GM18909 (cell line): ENCODE results near the gene PLEKHN1.
"Not testable (repeated sequence)": the region's sequence is repeated elsewhere in the genome, so short reads cannot be mapped to it uniquely, and the experiment has no call there.

Source experiments
- ATAC-seq: cut with Tn5 transposase; IDR thresholded peaks from one replicate; pipeline ENCODE4 v1.9.1; 2021; ENCODE audit warnings: mild to moderate bottlenecking; ENCODE audit not compliant: unreplicated experiment, poor library complexity

The PLEKHN1 gene

DNA sequence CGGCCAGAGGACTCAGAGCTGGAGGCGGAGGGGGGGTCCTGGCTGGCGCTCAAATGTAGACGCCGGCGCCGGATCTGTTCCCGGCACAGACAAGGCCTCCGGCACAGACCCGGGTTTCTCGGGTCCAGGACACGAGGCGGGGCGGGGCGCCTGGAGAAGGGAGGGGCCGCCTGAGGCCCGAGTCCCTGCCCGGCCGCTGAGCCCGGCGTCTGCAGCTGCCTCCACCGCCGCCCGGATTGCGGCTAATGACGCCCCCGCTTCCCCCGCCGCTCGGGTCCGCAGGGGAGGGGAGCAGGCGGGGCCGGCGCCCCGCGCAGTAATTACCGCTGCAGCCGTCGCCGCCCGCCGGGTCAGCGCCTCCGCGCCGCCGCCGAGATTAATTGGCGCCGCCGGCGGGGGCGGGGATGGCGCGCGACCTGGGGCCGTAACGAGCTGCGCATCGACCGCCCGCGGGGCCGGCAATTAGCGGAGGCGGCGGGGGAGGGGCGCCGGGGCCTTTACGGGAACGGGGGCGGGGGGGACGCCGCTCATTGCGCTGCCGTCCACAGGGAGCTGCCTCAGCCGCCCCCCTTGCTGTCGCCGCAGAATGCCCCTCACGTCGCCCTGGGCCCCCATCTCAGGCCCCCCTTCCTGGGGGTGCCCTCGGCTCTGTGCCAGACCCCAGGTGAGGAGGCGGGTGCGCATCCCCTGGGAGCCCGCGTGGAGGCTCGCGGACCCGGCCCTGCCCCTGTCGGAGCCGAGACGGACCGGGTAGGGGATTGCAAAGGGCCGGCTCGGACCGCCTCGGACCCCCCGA lies 24.5 kb upstream of the PLEKHN1 start:
- no peak for ATAC-seq

DNA sequence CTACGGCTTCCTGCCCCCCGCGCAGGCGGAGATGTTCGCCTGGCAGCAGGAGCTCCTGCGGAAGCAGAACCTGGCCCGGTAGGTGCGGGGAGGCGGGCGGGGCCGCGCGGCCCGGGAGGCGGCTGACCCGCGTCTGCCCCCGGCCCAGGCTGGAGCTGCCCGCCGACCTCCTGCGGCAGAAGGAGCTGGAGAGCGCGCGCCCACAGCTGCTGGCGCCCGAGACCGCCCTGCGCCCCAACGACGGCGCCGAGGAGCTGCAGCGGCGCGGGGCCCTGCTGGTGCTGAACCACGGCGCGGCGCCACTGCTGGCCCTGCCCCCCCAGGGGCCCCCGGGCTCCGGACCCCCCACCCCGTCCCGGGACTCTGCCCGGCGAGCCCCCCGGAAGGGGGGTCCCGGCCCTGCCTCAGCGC lies 23.9 kb upstream of the PLEKHN1 start:
- no peak for ATAC-seq

DNA sequence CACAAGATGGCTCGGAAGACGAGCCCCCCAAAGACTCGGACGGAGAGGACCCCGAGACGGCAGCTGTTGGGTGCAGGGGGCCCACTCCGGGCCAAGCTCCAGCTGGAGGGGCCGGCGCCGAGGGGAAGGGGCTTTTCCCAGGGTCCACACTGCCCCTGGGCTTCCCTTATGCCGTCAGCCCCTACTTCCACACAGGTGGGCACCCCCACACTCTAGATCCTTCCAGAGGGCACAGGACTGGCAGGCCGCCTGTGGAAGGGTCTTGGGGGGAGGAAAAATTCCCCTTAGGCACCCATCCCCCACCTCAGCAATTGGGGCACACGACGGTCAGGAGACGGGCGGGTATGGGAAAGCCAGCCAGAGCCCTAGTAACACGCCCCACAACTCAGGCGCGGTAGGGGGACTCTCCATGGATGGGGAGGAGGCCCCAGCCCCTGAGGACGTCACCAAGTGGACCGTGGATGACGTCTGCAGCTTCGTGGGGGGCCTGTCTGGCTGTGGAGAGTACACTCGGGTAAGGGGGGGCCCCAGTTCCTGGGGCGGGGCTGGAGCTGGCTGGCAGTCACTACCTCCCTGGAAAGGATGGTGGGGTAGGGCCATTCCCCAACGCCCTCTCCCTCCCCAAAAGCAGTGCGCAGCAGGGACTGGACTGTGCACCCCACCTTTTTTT lies 23.3 kb upstream of the PLEKHN1 start:
- ATAC-seq, result no peak

DNA sequence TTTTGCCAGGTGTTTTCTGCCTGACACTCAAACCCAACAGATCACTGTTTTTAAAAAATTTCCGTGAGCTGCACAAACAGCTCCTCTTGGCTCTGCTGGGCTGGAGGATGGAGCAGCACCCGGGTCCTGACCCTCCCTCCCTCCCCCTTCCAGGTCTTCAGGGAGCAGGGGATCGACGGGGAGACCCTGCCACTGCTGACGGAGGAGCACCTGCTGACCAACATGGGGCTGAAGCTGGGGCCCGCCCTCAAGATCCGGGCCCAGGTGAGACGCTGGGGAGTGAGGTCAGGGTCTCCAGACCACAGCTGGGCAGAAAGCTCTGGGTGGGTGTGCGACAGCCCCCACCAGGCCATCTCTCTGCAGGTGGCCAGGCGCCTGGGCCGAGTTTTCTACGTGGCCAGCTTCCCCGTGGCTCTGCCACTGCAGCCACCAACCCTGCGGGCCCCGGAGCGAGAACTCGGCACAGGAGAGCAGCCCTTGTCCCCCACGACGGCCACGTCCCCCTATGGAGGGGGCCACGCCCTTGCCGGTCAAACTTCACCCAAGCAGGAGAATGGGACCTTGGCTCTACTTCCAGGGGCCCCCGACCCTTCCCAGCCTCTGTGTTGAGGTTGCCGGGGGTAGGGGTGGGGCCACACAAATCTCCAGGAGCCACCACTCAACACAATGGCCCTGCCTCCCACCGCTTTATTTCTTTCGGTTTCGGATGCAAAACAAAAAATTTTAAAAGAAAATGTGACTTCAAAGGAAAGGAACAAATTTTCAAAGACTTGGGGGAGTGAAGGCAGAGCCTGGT lies 22.5 kb upstream of the PLEKHN1 start:
- no peak for ATAC-seq

DNA sequence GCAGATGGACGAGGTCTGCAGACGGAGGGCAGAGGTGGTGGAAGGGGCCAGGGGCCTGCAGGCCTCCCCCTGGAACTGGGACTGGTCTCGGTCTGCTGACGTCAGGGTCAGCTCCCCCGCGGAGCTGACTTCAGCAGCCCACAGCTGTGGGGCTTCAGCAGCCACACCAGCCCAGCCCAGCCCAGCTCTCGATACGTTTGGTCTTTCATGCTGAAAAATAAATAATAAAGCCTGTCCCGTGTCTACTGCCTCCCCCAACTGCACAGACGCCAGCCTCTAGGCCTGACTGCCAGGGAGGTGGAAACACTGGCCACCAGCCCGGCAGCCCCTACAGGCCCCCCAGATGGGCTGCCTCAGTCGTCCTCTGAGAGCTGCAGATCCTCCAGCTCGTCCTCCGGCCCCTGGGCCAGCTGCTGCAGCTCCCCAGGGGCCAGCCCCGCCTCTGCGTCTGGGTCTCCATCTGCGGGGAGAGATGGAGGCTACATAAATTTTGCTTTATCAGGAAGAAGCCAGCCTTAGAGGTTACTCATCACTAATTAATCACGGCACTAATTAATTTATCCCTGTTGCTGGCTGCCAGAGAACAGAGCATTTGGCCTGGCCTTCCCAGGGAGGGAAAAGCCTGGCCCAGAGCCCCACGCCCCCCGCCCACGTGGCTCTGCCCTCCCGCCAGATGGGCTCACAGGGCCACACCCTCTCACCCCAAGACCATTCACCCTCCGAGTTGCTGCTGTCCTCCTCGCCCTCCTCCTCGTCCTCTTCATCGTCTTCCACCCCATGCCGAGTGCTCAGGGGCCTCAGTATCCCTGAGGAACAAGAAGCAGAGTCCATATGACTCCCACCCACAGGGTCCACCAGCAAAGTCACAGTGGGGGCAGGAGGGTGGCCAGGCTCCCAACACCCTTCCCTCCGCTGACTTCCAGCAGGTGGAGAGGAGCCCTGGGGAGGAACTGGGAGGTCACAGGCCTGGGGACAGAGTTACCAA lies 21.6 kb upstream of the PLEKHN1 start:
- ATAC-seq, result no peak

DNA sequence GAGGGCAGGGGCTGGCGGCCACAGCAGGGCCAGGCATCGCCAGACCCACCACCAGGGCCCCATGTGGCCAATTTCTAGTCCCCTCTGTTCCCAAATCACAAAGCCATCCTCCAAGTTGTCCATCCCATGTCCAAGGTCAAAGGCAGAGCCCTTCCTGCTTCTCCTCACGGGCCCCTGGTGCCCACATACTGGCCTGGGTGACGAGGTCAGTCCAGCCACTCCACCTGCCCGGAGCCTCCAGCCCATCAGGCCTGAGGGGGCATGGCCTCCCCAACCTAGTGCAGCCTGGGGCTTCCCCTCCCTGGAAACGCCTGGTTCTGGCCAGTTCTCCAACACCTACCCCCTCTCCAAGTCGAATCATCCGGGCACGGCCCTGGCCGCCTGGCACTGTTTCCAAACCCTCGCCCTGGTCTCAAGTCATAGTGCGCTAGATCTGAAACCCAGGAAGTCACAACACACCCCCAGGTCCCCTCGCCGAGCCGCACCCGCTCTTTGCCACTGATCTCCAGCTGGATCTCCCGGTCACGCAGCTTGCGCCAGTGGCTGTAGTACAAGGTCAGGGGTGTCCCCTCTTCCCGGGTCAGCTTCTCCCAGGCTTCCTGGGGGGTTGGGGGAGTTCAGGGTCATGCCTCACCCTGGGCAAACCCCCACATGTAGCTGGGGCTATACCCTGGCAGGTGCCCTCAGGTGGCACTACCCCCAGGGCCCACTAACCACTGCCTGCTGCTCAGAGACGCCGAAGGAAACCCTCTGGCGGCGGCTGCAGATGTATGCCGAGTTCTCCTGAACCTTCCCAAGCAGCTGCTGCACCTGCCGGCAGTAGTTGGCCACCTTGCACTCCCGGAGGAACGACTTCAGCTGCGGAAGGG lies 20.4 kb upstream of the PLEKHN1 start:
- no peak for ATAC-seq

DNA sequence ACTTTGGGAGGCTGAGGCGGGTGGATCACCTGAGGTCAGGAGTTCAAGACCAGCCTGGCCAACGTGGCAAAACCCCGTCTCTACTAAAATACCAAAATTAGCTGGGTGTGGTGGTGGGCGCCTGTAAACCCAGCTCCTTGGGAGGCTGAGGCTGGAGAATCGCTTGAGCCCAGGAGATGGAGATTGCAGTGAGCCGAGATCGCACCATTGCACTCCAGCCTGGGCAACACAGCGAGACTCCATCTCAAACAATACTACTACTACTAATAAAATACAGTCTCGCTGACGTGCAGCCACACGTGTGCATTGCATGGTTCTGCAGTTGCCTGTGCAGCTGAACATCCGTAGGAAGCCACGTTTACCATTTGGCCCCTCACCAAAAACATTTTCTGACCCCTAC lies 19.5 kb upstream of the PLEKHN1 start:
- ATAC-seq, result not testable (repeated sequence)

DNA sequence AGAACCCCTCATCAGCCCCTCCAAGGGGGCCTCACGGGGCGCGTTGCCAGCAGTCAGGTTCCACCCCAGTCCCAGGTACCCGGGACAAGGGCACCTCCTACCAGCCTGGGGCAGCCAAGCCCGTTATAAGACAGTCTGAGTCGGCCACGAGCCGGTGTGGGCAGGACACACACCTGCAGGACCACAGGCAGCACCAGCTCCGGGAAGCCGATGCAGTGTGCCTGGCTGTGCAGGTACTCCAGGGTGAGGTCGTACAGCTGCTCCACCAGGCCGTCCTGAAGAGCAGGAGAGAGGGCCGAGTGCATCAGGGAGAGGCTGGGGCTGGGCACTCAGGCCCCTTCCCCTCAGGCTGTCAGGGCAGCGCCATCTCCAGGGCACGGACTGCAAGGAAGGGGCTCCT lies 18.3 kb upstream of the PLEKHN1 start:
- ATAC-seq, result no peak

DNA sequence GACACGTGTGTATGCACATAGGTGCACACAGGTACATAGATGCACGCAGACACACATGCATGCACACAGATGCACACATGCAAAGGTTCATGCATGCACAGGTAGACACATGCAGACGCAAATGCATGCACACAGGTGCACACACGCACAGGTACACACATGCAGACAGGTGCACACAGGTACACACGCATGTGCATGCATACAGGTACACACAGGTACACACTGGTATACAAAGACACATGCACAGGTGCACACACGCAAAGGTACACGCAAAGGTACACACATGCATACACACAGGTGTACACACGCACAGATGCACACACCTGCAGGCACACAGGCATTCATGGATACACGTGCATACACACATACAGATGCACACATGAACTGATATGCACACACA lies 16.0 kb upstream of the PLEKHN1 start:
- no peak for ATAC-seq

DNA sequence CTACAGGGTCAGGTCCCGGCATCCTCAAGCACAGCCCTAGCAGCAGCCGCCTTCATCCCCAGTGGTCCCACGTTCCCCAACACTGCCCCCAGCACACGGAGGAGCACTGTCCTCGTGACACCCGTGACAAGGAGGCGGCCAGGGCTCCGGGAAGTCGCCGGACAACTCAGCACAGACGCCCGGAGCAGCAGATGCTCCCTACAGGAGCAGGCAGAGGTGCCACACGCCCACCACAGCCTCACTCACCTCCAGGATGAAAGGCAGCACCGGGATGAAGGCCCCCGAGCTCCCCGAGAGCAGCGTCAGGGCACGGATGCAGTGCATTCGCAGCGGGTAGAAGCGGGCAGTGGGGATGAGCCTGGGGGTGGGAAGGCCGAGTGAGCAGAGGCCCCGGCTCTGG lies 15.4 kb upstream of the PLEKHN1 start:
- no peak for ATAC-seq

DNA sequence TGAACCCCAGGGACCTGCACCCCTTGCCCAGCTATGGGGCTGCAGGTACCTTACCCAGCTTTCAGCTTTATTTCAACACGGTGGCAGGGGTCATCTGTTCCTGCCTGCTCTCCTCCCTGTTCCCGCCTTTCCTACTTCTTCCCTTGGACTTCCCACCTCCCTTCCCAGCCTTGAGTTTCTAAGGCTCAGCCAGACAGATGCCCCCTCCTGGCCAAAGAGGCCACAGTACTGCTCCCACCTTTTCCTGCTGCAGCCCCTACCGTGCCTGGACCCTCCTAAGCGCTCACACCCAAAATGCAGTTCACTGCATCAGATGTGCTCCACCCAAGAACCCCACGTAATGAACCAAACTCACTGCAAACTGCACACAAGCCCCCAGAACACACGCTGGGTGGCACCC lies 14.9 kb upstream of the PLEKHN1 start:
- ATAC-seq, result no peak

DNA sequence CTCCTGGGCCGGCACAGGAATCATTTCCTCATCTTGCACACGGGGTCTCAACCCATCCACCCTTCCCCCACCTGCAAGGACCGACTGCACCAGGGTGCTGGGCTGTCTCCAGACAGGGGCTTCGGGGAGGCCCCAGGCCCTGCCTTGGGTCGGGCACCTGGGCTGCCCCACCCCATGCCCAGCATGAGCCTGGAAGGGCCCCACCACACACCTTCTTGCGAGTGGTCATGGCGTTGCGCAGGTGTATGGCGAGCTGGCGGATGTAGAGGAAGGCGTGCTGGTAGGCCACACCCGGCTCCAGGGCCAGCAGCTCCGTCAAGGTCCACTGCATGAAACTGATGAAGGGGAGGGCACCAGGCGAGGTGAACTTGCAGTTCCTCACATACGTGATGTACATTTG lies 14.1 kb upstream of the PLEKHN1 start:
- no peak for ATAC-seq

DNA sequence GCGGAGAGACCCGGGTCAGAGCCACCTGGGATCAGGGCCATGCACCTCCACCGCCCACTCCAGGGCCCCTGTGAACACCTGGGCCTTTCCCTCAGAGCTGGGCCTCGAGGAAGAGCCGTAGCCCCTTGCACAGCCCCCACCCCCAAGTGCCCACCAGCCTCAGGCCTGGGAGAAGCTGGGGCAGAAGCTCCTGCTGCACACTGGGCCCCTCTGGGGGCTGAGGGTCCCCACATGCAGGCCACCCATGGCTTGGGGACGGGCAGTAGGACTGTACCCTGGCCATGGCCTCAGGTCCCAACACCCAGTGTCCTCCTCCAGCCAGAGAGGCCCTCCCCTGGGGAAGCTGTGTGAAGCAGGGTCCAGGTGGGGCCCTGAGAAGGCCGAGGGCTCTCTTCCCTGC lies 13.7 kb upstream of the PLEKHN1 start:
- ATAC-seq, result no peak

DNA sequence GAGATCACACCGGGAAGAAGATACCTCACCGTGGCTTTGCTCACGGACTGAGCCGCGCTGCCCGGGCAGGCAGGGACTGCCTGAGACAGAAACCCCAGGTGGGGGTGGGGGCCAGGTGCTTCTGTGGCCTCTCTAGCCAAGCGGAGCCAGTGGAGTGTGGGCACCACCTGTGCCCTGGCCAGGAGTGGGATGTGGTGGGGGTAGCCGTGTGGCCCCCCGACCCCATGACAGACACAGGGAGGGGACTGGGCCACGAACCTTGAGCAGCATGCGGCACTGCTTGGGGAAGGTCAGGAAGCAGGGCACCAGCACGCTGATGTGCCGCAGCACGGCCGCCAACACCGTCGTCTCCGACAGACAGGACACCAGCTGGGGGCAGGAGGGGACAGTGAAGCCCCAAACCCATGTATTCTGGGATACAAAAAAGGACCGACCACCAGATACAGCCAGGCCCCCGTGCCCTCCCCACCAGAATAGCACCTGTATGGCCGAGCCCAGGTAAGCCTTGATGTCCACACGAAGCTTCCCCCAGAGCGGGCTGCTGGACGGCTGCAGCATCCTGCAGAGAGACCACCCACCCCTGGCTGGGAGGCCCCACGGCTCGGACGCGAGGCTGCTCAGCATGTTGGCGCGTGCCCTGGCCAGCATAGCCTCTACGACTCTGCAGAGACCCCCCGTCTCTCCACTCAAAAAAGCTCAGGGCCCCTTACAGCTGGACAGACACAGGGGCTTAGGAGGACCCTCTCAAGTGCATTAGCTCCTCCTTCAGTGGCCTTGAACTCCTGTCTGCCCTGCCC lies 12.6 kb upstream of the PLEKHN1 start:
- ATAC-seq, result no peak

DNA sequence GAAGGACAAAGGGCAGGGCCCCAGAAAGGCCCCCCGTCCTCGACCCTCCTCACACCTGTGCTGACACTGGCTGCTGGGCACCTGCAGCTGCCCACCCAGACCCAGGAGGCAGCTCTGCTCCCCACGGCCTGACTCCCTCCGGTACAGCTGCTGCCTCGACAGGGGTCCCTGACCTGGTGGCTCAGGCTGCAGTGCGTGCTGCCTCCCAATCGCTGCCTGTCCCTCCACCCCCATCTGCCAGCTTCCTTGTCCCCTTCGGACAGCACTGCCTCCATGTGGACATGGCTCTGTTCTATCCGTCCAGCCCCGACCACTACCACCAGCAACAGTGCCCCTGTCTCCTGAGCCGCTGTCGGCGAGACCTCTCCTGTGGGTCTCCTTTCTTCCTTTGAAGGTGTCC lies 11.4 kb upstream of the PLEKHN1 start:
- ATAC-seq, result no peak

DNA sequence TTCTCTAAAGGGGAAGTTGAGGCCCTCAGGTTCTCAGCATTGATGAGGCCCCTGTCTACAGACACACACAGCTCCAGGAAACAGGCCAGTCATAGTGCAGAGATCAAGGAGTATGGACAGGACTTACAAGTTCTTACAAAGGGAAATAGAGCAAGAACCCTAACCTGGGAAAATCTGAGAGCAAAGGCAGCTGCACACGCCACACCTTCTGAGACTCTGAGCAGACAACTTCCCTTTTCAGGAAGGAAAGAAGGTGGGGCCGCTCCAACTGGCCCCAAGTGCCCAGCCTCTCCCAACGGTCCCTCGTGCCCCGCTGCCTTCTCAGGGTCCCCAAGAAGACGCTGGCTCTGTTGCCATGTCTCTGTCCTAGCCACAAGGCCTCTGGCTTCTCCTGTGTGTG lies 10.8 kb upstream of the PLEKHN1 start:
- no peak for ATAC-seq

DNA sequence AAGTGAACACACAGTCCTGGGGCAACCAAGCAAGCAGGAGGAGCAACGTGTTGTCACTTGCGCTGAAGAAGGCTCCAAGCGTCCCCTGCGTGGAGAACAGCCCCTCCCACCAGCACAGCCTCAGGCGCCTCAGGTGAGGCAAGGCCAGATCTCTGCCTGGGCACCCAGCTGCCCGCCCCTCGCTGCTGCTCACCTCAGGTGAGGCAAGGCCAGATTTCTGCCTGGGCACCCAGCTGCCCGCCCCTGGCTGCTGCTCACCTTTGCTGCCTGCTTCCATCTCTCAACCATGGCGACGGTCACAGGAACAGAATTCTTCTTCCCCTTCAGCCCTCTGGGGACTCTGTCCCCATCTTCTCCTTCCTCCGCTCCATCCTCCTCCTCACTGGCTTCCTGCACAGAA lies 9.6 kb upstream of the PLEKHN1 start:
- ATAC-seq, result no peak
